CD14-positive monocyte (primary cell): ENCODE measurements around the gene MCCC1. TPM values are rescaled to one million over a fixed set of nuclear protein-coding genes. Genes with fewer than 3 reads are reported as not detected.
"Not testable (repeated sequence)": the region's sequence is repeated elsewhere in the genome, so short reads cannot be mapped to it uniquely, and the experiment has no call there.

Experiments used
- DNase-seq, 3 donors: peaks; one replicate each; pipeline ENCODE4 v3.0.0-alpha.2; 2011 to 2022
- H2AFZ ChIP-seq: 2 replicates; pipeline ENCODE4 v1.6.0; 2012; ENCODE audit warnings: mild to moderate bottlenecking, low read depth, low read length, inconsistent platforms; ENCODE audit not compliant: insufficient read depth, poor library complexity, severe bottlenecking
- H3K27ac ChIP-seq, 2 donors: 1 replicate in 1 of 2; 2 replicates in 1 of 2; pipeline ENCODE4 v1.5.1; 2012 to 2013; ENCODE audit warnings: low read length in 2 of 2, control low read depth in 1 of 2, inconsistent platforms in 1 of 2, low read depth in 1 of 2, mild to moderate bottlenecking in 1 of 2
- H3K27me3 ChIP-seq, 2 donors: one replicate each; pipeline versions ENCODE4 v1.6.0 to v1.6.1; 2011 to 2013; ENCODE audit warnings: low read length in 2 of 2; ENCODE audit not compliant: control insufficient read depth in 2 of 2, insufficient read depth in 2 of 2
- H3K36me3 ChIP-seq, 2 donors: replicated peaks in 1 of 2; 1 replicate in 1 of 2; 2 replicates in 1 of 2; pipeline versions ENCODE4 v1.5.1 to v1.6.1; 2012 to 2013; ENCODE audit warnings: low read length in 2 of 2, control low read depth in 1 of 2, inconsistent platforms in 1 of 2, mild to moderate bottlenecking in 1 of 2; ENCODE audit not compliant: insufficient read depth in 2 of 2, control insufficient read depth in 1 of 2
- H3K4me1 ChIP-seq, 2 donors: 1 replicate in 1 of 2; 2 replicates in 1 of 2; pipeline versions ENCODE4 v1.5.1 to v1.6.1; 2012 to 2013; ENCODE audit warnings: low read length in 2 of 2, control low read depth in 1 of 2, inconsistent platforms in 1 of 2, mild to moderate bottlenecking in 1 of 2, moderate library complexity in 1 of 2; ENCODE audit not compliant: insufficient read depth in 2 of 2, control insufficient read depth in 1 of 2
- H3K4me2 ChIP-seq: replicated peaks from 2 replicates; pipeline ENCODE3; 2012; ENCODE audit warnings: low read length, moderate library complexity, mild to moderate bottlenecking; ENCODE audit not compliant: poor library complexity, severe bottlenecking; ENCODE audit errors: extremely low read depth
- H3K4me3 ChIP-seq, 3 experiments: fragments of 200-600 bp in 1 of 3; sonication (generic) in 1 of 3; replicated peaks in 1 of 3; 1 replicate in 2 of 3; 2 replicates in 1 of 3; pipeline ENCODE4 v1.5.1; 2011 to 2013; ENCODE audit warnings: low read length in 3 of 3, mild to moderate bottlenecking in 3 of 3, control low read depth in 2 of 3, low read depth in 2 of 3, inconsistent platforms in 1 of 3, moderate library complexity in 1 of 3
- H3K79me2 ChIP-seq: 2 replicates; pipeline ENCODE4 v1.6.0; 2012; ENCODE audit warnings: mild to moderate bottlenecking, control low read depth, inconsistent platforms, low read length, moderate library complexity; ENCODE audit not compliant: insufficient read depth
- H3K9ac ChIP-seq: 2 replicates; pipeline ENCODE4 v1.6.0; 2017; ENCODE audit warnings: low read length, mild to moderate bottlenecking; ENCODE audit not compliant: insufficient read depth, poor library complexity, severe bottlenecking
- H3K9me3 ChIP-seq, 2 donors: replicated peaks in 1 of 2; 1 replicate in 1 of 2; 2 replicates in 1 of 2; pipeline versions ENCODE4 v1.5.1 to v1.6.1; 2012 to 2013; ENCODE audit warnings: low read length in 2 of 2, control low read depth in 1 of 2; ENCODE audit not compliant: control insufficient read depth in 1 of 2, insufficient read depth in 1 of 2
- H4K20me1 ChIP-seq: 2 replicates; pipeline ENCODE4 v1.6.0; 2012; ENCODE audit warnings: mild to moderate bottlenecking, low read length, control low read depth, moderate library complexity; ENCODE audit not compliant: insufficient read depth
- H3K27ac Mint-ChIP-seq, 7 donors: one replicate each; pipeline ENCODE4 v1.8.0; 2020; ENCODE audit warnings: mild to moderate bottlenecking in 7 of 7, mixed read lengths in 7 of 7, moderate library complexity in 6 of 7, inconsistent platforms in 2 of 7
- H3K27me3 Mint-ChIP-seq, 3 donors: one replicate each; pipeline ENCODE4 v1.8.0; 2021 to 2022; ENCODE audit warnings: low read depth in 3 of 3, mild to moderate bottlenecking in 3 of 3, mixed read lengths in 3 of 3, moderate library complexity in 3 of 3, inconsistent platforms in 1 of 3
- H3K36me3 Mint-ChIP-seq, 2 donors: one replicate each; pipeline ENCODE4 v1.8.0; 2020; ENCODE audit warnings: mixed read lengths in 2 of 2, inconsistent platforms in 1 of 2, mild to moderate bottlenecking in 1 of 2
- H3K4me1 Mint-ChIP-seq: one replicate; pipeline ENCODE4 v1.8.0; 2020; ENCODE audit warnings: mild to moderate bottlenecking, mixed read lengths
- H3K4me3 Mint-ChIP-seq, 2 donors: one replicate each; pipeline ENCODE4 v1.8.0; 2020; ENCODE audit warnings: mild to moderate bottlenecking in 2 of 2, mixed read lengths in 2 of 2, moderate library complexity in 1 of 2
- H3K9me3 Mint-ChIP-seq, 7 donors: one replicate each; pipeline ENCODE4 v1.8.0; 2020 to 2022; ENCODE audit warnings: mixed read lengths in 7 of 7, mild to moderate bottlenecking in 6 of 7, moderate library complexity in 6 of 7, inconsistent platforms in 2 of 7
- CTCF ChIP-seq: fragments of 200-600 bp; IDR thresholded peaks from one replicate; pipeline ENCODE4 v1.8.0; 2022; ENCODE audit warnings: antibody characterized with exemption, mild to moderate bottlenecking
- WGBS: methylation state at CpG from one replicate; pipeline ENCODE4 v1.1.5; 2013; ENCODE audit warnings: missing lambda C conversion rate; ENCODE audit not compliant: insufficient coverage; 5-methylcytosine and 5-hydroxymethylcytosine counted together
- intact Hi-C, 2 donors: fragments of 100-400 bp; cut with micrococcal nuclease; formaldehyde crosslinking; loops; one replicate each; pipeline versions ENCODE4 v1.15.0 to v1.15.1; 2023
- polyA plus RNA-seq, 3 donors: library from polyadenylated mRNA; depleted of rRNA in 1 of 3; unstranded in 2 of 3; stranded (reverse) in 1 of 3; fragments of 300-500 nt in 2 of 3; fragments of >200 nt in 1 of 3; fragmentation: Illumina TruSeq in 2 of 3; gene quantifications; 1 replicate in 2 of 3; 2 replicates in 1 of 3; pipeline ENCODE4 v1.2.3, GENCODE V29; 2012 to 2021

The MCCC1 gene
- polyA plus RNA-seq, 3 donors: 13.9 to 18.4 (median 16.0) TPM

DNA sequence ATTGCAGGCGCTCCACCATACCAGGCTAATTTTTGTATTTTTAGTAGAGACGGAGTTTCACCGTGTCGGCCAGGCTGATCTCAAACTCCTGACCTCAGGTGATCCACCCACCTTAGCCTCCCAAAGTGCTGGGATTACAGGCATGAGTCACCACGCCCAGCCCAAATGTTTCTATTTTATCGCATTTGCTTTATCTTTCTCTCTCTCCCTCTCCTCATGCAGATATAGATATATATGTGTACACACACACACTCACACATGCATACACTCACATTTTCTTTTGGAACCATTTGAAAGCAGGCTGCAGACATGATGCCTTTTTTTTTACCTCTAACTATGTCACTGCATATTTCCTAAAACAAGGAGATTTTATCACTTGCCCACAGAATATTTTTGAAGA lies 7.3 kb upstream of the MCCC1 start:
- Histone ChIP-seq H3K9me3 (no peaks in the 10 kb centered on the region), H3K79me2 (no peaks in the 10 kb centered on the region), H2AFZ (no peak overlapping the region), H3K4me3 (no peak overlapping the region), H3K27me3 (no peaks in the 10 kb centered on the region), H3K36me3 (no peaks in the 10 kb centered on the region), H3K27ac (no peak overlapping the region), H3K4me1 (peaks cover 13% of the 10 kb centered on the region in 2 donors), H4K20me1 (no peaks in the 10 kb centered on the region), H3K4me2 (no peak overlapping the region), H3K9ac (no peak overlapping the region)
- 0% methylated on average over 1 of the region's 6 CpGs for WGBS
- Mint-ChIP-seq H3K36me3 (no peaks in the 10 kb centered on the region), H3K4me3 (no peak overlapping the region), H3K9me3 (peaks cover 0 to 10% (median 5%) of the 10 kb centered on the region in 7 donors), H3K27me3 (peaks cover 0 to 3% (median 2%) of the 10 kb centered on the region in 3 donors), H3K27ac (no peak overlapping the region), H3K4me1 (peaks cover 14% of the 10 kb centered on the region)
- no peak for DNase-seq
- intact Hi-C loops: no loop called here
- TF ChIP-seq CTCF: no peak

DNA sequence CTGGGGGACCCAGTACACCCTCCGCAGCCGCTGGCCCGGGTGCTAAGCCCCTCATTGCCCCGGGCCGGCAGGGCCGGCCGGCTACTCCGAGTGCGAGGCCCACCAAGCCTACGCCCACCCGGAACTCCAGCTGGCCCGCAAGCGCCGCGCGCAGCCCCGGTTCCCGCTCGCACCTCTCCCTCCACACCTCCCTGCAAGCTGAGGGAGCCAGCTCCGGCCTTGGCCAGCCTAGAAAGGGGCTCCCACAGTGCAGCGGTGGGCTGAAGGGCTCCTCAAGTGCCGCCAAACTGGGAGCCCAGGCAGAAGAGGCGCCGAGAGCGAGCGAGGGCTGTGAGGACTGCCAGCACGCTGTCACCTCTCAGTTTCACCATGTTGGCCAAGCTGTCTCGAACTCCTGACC lies 4.7 kb upstream of the MCCC1 start:
- peaks cover 23% of the 10 kb centered on the region for H3K4me1 Mint-ChIP-seq
- H4K20me1 ChIP-seq, H3K9me3 ChIP-seq, H3K27me3 ChIP-seq, H3K9me3 Mint-ChIP-seq, H3K4me3 Mint-ChIP-seq, H3K27ac Mint-ChIP-seq, H3K9ac ChIP-seq, H3K79me2 ChIP-seq, H3K36me3 ChIP-seq, H3K4me3 ChIP-seq, H3K36me3 Mint-ChIP-seq, H2AFZ ChIP-seq, H3K27ac ChIP-seq, H3K27me3 Mint-ChIP-seq, H3K4me2 ChIP-seq, intact Hi-C loops, DNase-seq: not testable (repeated sequence)
- 96% methylated on average over 19 of the region's 28 CpGs for WGBS
- H3K4me1 ChIP-seq: peaks cover 17 to 24% of the 10 kb centered on the region in 2 donors

GRCh38 chr3:183101040-183101439 lies 1.7 kb upstream of the MCCC1 start:
- H3K9me3 Mint-ChIP-seq, H3K27ac ChIP-seq, H4K20me1 ChIP-seq, H3K27me3 ChIP-seq, H3K27ac Mint-ChIP-seq, intact Hi-C loops, H3K4me2 ChIP-seq, H2AFZ ChIP-seq, H3K4me3 Mint-ChIP-seq, H3K9me3 ChIP-seq, H3K27me3 Mint-ChIP-seq, H3K9ac ChIP-seq, H3K36me3 Mint-ChIP-seq, H3K36me3 ChIP-seq, H3K4me3 ChIP-seq, DNase-seq: not testable (repeated sequence)
- peaks cover 28% of the 10 kb centered on the region for H3K4me1 Mint-ChIP-seq
- Histone ChIP-seq H3K4me1 (peaks cover 13 to 22% of the 10 kb centered on the region in 2 donors), H3K79me2 (peaks cover 30% of the 10 kb centered on the region)
- WGBS: no CpG with 5 or more reads among the region's 24 CpGs
